MM.1S (cell line): ENCODE data around the gene COQ8A.

ENCODE experiments used
- DNase-seq: peaks from one replicate; pipeline ENCODE4 v3.0.0-alpha.2; 2015
- H2AFZ ChIP-seq: fragments of 300-600 bp; sonication (generic); 2 replicates; pipeline ENCODE4 v1.6.0; 2016; ENCODE audit warnings: antibody characterized with exemption, low read length
- H3F3A ChIP-seq: fragments of 300-600 bp; sonication (generic); 2 replicates; pipeline ENCODE4 v1.6.1; 2016; ENCODE audit warnings: mild to moderate bottlenecking, antibody characterized with exemption, low read length, moderate library complexity, mixed read lengths; ENCODE audit not compliant: insufficient read depth
- H3K27ac ChIP-seq: fragments of 300-600 bp; sonication (generic); 2 replicates; pipeline ENCODE4 v1.5.1; 2016; ENCODE audit warnings: mild to moderate bottlenecking, low read length
- H3K27me3 ChIP-seq: fragments of 300-600 bp; sonication (generic); replicated peaks from 2 replicates; pipeline ENCODE4 v1.6.0; 2016; ENCODE audit warnings: low read length; ENCODE audit not compliant: insufficient read depth
- H3K36me3 ChIP-seq: fragments of 300-600 bp; sonication (generic); replicated peaks from 2 replicates; pipeline ENCODE4 v1.6.1; 2016; ENCODE audit warnings: mild to moderate bottlenecking, low read length, mixed read lengths; ENCODE audit not compliant: insufficient read depth
- H3K4me1 ChIP-seq: fragments of 300-600 bp; sonication (generic); 2 replicates; pipeline ENCODE4 v1.6.1; 2016; ENCODE audit warnings: low read length, mixed read lengths
- H3K4me2 ChIP-seq: fragments of 300-600 bp; sonication (generic); 2 replicates; pipeline ENCODE4 v1.6.0; 2016; ENCODE audit warnings: low read depth, low read length
- H3K4me3 ChIP-seq: fragments of 300-600 bp; sonication (generic); 2 replicates; pipeline ENCODE4 v1.5.1; 2016; ENCODE audit warnings: low read length, mixed read lengths
- H3K79me2 ChIP-seq: fragments of 300-600 bp; sonication (generic); 2 replicates; pipeline ENCODE4 v1.6.1; 2016; ENCODE audit warnings: mixed run types, low read length, mixed read lengths
- H3K9ac ChIP-seq: fragments of 300-600 bp; sonication (generic); 2 replicates; pipeline ENCODE4 v1.6.1; 2016; ENCODE audit warnings: low read length, mixed read lengths
- H3K9me2 ChIP-seq: fragments of 300-600 bp; sonication (generic); replicated peaks from 2 replicates; pipeline ENCODE4 v1.6.1; 2016; ENCODE audit warnings: mild to moderate bottlenecking, low read length, mixed read lengths; ENCODE audit not compliant: insufficient read depth
- H3K9me3 ChIP-seq: fragments of 300-600 bp; sonication (generic); replicated peaks from 2 replicates; pipeline ENCODE4 v1.6.1; 2016; ENCODE audit warnings: mild to moderate bottlenecking, low read length, mixed read lengths; ENCODE audit not compliant: insufficient read depth
- H4K20me1 ChIP-seq: fragments of 300-600 bp; sonication (generic); 2 replicates; pipeline ENCODE4 v1.6.1; 2016; ENCODE audit warnings: mild to moderate bottlenecking, low read length, moderate library complexity, mixed read lengths; ENCODE audit not compliant: insufficient read depth
- CTCF ChIP-seq: fragments of 300-600 bp; sonication (generic); IDR thresholded peaks from 2 replicates; pipeline ENCODE4 v1.5.1; 2016; ENCODE audit warnings: antibody characterized with exemption, low read length, mixed read lengths
- EZH2 ChIP-seq: fragments of 300-600 bp; sonication (generic); optimal IDR thresholded peaks from 2 replicates; pipeline ENCODE3; 2017; ENCODE audit warnings: low read depth, mild to moderate bottlenecking, antibody characterized with exemption, low read length, mixed read lengths
- EZH2phosphoT487 ChIP-seq: fragments of 300-600 bp; sonication (generic); IDR thresholded peaks from 2 replicates; pipeline ENCODE4 v1.6.1; 2018; ENCODE audit warnings: antibody characterized with exemption, low read length

COQ8A gene

GRCh38 chr1:226960256-226960655, 20.2 kb downstream of the COQ8A start:
- Histone ChIP-seq H3K4me1 (no peaks in the 10 kb centered on the region), H3K4me3 (no peak overlapping the region), H4K20me1 (no peaks in the 10 kb centered on the region), H3K36me3 (no peaks in the 10 kb centered on the region), H3K9me2 (no peaks in the 10 kb centered on the region), H3K4me2 (no peak overlapping the region), H3K27me3 (no peaks in the 10 kb centered on the region), H3K27ac (no peak overlapping the region), H3F3A (no peaks in the 10 kb centered on the region), H2AFZ (no peak overlapping the region), H3K9ac (no peak overlapping the region), H3K79me2 (peaks cover 78% of the 10 kb centered on the region), H3K9me3 (no peaks in the 10 kb centered on the region)
- no peak for TF ChIP-seq CTCF
- TF ChIP-seq EZH2phosphoT487: no peak
- no peak for TF ChIP-seq EZH2
- no peak for DNase-seq

- Histone ChIP-seq H2AFZ (no peak overlapping the region), H4K20me1 (no peaks in the 10 kb centered on the region), H3K9me2 (no peaks in the 10 kb centered on the region), H3K4me3 (no peak overlapping the region), H3K4me2 (no peak overlapping the region), H3K9me3 (no peaks in the 10 kb centered on the region), H3K27ac (no peak overlapping the region), H3F3A (no peaks in the 10 kb centered on the region), H3K79me2 (peaks cover 80% of the 10 kb centered on the region), H3K36me3 (no peaks in the 10 kb centered on the region), H3K4me1 (no peaks in the 10 kb centered on the region), H3K9ac (no peak overlapping the region), H3K27me3 (no peaks in the 10 kb centered on the region)
- no peak for DNase-seq
- no peak for TF ChIP-seq CTCF
- TF ChIP-seq EZH2phosphoT487: no peak
Measured at GRCh38 chr1:226960944-226961765, 21.1 kb downstream of the COQ8A start.

- Histone ChIP-seq H3K9me3 (no peaks in the 10 kb centered on the region), H3K4me1 (no peaks in the 10 kb centered on the region), H3K27me3 (no peaks in the 10 kb centered on the region), H3K9me2 (no peaks in the 10 kb centered on the region), H2AFZ (no peak overlapping the region), H3K9ac (no peak overlapping the region), H3K36me3 (no peaks in the 10 kb centered on the region), H3F3A (no peaks in the 10 kb centered on the region), H3K27ac (no peak overlapping the region), H3K4me3 (no peak overlapping the region), H3K4me2 (no peak overlapping the region), H4K20me1 (no peaks in the 10 kb centered on the region), H3K79me2 (peaks cover 83% of the 10 kb centered on the region)
- no peak for DNase-seq
- no peak for TF ChIP-seq CTCF
- no peak for TF ChIP-seq EZH2
- TF ChIP-seq EZH2phosphoT487: no peak
Measured at GRCh38 chr1:226962421-226963391, 22.6 kb downstream of the COQ8A start.
